Mucosa of gallbladder (tissue), 1 donor: ENCODE data around the gene ZNF862. TPM values are rescaled to one million over a fixed set of nuclear protein-coding genes. Genes with fewer than 3 reads are reported as not detected.

Experiments used
- DNase-seq: peaks from one replicate; pipeline ENCODE4 v3.0.0-alpha.2; 2020; ENCODE audit warnings: low spot score
- total RNA-seq: library from RNA; stranded (reverse); gene quantifications from one replicate; pipeline ENCODE4 v1.2.1, GENCODE V29; 2021
- donor health status: DM: no; HTN: no; CAD: no.

The ZNF862 gene
- total RNA-seq, 1 donor from 2014 or later, result 31.3 TPM

DNA sequence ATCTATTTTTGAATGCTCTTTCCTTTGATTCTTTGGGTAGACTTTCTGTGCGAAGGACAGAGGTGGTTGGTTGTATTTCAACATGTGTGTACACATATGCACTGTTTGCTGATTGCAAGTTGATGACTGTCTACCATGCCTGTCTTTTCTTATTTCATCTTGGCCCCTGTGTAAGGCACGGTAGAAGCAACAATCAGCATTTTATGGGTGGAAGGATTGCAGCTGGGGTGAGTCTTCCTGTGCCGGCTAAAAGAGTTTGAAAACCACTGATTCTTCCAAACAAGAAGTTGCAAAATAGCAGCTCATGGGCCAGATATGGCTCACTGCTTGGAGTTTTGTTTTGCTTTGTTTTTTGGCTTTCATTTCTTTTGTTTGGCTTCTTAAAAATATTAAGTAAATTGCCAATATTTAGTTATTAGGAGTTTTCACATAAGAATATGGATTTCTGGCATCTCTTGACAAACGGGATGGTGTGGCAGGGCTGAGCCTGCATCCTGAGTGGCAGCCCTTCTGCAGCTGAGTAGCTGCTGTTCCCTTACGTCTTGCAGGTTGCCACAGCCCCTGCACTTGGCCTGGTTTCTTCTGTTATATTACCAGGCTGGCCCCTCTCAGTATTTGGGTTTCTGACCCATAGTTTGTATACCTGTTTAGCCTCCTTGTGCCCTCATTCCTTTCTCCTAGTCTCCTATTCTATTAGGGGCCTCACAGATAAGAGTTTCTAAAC, 7.2 kb downstream of the ZNF862 start:
- DNase-seq, result no peak

DNA sequence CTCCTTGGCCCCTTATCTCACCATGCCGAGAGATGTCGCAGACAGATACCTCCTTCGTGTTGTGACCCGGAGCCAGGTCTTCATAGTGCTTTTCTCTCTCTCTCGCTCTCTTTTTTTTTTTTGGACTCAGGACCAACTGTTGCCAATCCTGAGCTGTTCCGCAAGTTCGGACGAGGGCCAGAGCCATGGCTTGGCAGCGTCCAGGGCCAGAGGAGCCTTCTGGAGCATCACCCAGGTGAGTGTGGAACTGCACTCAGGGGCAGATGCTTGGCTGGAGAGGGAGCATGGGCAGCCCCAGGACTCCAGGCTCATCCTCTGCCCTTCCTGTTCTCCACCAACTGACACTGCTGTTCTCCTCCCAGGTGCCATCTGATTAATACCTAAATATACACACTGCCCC, 7.8 kb downstream of the ZNF862 start:
- no peak for DNase-seq

DNA sequence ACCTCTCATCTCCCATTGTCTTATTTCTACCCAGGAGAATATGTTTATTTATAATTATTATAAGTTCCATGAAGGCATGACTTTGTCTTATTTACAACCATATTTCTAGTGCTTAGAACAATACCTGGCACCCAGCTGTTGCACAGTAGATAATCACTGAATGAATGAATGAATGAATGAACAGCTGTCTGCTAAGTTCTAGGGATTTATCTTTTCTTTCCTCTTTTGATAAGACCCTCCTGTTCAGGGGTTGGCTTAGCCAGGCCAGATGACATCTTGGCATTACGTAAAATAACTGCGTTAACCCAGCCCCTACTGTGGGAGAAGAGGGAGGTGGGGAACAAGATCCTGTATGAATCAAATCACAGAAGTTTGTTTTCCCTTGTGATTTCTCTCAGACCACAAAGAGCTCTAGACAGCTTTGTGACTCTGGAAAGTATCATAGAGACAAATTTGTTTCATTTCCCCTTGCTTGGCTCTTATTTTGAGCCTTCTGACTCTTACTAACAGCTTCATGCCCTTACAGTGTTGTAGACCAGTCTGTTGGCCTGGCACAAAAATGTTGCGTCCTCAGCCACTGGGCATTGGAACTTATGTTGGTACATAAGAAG, 8.4 kb downstream of the ZNF862 start:
- no peak for DNase-seq

DNA sequence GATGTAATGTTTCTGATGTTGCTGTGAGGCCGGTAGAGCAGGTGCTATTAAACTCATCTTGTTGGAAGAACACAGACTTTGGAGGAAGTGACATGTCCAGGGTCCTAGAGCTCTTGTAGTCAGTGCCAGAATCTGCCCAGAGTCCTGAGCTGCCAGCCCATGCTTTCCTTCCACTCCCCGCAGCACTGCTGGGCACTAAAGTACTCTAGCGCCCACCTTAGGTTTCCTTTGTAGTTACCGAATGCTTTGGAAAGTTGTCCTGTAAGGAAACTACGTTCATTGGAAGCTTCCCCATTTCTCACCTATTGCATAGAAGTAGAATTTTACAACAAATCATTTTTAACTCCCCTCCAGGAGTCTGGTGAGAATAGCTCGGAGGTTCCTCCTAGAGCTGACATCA, 11.0 kb downstream of the ZNF862 start:
- no peak for DNase-seq

- no peak for DNase-seq
These were observed 11.9 kb downstream of the ZNF862 start for GRCh38 chr7:149850007-149850594.

DNA sequence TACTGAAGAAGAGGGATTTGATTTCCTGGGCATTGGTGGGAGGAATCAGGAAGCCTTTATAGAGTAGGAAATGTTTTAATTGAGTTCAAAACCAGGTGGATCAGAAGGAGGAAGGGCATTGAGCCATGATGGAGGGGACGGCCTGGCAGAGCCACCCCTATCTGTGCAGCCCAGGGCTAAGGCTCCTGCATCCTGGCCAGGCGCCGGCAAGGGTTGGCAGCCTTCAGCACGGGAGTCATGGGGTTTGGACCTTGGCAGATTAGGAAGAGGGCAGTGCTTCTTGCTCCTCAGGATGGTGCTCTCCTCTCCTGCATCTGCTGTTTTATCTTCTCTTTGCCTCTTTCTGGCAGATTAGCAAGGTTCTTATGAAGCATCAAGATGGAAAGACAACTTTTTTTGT, 12.5 kb downstream of the ZNF862 start:
- no peak for DNase-seq

GRCh38 chr7:149851449-149851848, 13.3 kb downstream of the ZNF862 start:
- DNase-seq, result no peak

DNA sequence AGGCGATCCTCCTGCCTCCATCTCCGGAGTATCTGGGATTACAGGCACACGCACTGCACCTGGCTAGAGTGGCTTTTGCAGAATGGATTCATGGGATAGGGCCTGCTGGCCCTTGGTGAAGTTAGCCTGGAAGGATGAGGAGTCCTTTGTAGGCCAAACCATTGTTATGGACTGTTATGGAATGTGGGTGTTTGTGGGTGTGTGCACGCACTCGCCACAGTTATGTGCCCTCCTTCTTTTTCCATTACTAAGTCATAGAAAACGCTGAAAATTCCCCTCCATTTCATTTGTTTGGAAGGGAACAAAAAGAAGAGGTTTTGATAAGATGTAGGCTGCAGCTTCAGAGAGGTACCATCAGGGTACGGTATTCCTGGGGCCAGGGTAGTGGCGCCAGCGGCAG, 15.0 kb downstream of the ZNF862 start:
- DNase-seq, result no peak

GRCh38 chr7:149854611-149855360, 16.6 kb downstream of the ZNF862 start:
- peak; percentile 71 for DNase-seq

GRCh38 chr7:149855361-149856305, 17.5 kb downstream of the ZNF862 start:
- DNase-seq, result no peak

GRCh38 chr7:149856583-149856982, 18.4 kb downstream of the ZNF862 start:
- no peak for DNase-seq

- no peak for DNase-seq
These were observed 21.2 kb downstream of the ZNF862 start for GRCh38 chr7:149859369-149859768.

DNA sequence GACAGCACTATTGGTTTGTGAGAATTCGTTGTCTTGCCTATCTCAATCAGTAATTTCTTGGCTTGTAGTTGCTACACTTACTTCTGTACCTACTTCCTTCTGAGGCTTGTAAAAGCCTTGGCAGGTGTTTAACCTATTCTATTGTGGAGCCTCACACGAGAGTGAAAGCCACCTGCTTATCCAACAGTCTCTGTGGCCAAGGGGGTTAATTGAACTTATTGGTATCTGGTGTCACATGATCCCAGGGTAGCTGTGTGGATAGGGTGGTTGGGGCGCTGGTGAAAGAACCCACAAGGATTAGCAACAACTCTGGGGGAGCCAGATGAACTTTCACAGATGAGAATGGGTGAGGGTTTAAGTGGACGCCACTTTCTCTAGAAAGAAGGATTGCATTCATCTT, 21.7 kb downstream of the ZNF862 start:
- DNase-seq, result no peak

DNA sequence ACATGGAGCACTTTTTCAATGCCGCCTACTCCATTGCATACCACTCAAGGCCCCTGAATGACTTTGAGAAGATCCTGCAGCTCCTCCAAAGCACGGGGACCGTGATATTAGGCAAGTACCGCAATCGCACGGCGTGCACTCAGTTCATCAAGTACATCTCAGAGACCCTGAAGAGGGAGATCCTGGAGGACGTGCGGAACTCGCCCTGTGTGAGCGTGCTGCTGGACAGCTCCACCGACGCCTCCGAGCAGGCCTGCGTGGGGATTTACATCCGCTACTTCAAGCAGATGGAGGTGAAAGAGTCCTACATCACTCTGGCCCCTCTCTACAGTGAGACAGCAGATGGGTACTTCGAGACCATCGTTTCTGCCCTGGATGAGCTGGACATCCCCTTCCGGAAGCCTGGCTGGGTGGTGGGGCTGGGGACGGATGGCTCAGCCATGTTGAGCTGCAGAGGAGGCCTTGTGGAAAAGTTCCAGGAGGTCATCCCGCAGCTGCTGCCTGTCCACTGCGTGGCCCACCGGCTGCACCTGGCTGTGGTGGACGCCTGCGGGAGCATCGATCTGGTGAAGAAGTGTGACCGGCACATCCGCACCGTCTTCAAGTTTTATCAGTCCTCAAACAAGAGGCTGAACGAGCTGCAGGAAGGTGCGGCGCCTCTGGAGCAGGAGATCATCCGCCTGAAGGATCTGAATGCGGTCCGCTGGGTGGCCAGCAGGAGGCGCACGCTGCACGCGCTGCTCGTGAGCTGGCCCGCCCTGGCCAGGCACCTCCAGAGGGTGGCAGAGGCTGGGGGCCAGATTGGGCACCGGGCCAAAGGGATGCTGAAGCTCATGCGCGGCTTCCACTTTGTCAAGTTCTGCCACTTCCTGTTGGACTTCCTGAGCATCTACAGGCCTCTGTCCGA, 22.9 kb downstream of the ZNF862 start:
- no peak for DNase-seq

DNA sequence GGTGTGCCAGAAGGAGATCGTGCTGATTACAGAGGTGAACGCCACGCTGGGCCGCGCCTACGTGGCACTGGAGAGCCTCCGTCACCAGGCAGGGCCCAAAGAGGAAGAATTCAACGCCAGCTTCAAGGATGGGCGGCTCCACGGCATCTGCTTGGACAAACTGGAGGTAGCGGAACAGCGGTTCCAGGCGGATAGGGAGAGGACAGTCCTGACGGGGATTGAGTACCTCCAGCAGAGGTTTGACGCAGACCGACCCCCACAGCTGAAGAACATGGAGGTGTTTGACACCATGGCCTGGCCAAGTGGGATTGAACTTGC, 23.5 kb downstream of the ZNF862 start:
- no peak for DNase-seq

DNA sequence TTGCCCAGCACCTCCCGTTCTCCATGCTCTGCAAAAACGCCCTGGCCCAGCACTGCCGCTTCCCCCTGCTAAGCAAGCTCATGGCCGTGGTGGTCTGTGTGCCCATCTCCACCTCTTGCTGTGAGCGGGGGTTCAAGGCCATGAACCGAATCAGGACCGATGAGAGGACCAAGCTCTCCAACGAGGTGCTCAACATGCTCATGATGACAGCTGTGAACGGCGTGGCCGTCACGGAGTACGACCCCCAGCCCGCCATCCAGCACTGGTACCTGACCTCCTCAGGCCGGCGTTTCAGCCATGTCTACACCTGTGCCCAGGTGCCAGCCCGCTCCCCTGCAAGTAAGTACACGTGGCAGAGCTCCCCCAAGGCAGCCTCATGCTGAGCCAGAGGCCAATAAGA, 24.0 kb downstream of the ZNF862 start:
- DNase-seq, result no peak

DNA sequence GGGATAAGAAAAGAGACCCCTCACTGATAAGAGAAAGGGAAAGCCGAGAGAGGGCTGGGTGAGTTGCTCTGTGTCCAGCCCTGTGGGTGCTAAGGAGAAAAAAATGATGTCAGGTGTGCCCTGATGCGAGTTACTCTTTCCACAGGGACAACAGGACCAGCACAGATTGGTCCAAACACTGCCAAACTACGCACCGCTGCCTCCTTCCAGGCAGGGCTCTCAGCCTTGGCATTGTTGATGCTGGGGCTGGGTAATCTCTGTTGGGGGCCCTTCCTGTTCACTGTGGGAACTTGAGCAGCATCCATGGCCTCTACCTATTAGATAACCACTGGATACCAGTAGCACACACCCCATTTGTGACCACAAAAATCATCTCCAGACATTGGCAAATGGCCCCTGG, 25.3 kb downstream of the ZNF862 start:
- no peak for DNase-seq

- DNase-seq, result no peak
These were observed 25.8 kb downstream of the ZNF862 start for GRCh38 chr7:149864023-149864422.

DNA sequence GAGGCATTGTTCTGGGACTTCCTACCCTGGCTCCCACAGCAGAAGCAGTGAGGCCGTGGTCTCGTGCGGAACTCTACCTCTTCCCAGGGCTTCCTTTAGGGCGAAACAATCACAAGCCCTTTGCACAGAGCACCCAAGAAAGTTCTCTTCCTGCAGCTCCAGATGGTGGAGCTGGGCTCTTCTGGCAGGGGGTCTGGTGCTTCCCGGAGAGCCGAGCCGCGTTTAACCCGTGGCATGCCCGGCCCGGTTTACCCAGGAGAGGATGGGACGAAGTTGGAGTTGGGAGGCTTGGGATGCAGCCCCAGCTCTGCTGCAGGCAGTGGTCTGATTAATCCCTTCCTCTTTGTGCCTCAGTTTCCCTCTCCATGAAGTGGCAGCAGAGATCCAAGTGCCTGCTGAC, 26.6 kb downstream of the ZNF862 start:
- no peak for DNase-seq

GRCh38 chr7:149865437-149865836, 27.3 kb downstream of the ZNF862 start:
- DNase-seq, result no peak
